Erythroblast (primary cell): Measurements from ENCODE around the gene SPAG7.

Source experiments
- DNase-seq, 2 experiments: peaks; one replicate each; lab custom pipeline; 2025; lab: John Stamatoyannopoulos, UW
- GATA1 ChIP-seq: IDR thresholded peaks from 2 replicates; pipeline ENCODE4 v1.6.1; 2011; ENCODE audit warnings: low read depth, mild to moderate bottlenecking, control low read depth, low read length, moderate library complexity
- POLR2A ChIP-seq: IDR thresholded peaks from 2 replicates; pipeline ENCODE4 v1.6.1; 2011; ENCODE audit warnings: mild to moderate bottlenecking, low read length

Gene SPAG7

GRCh38 chr17:4940555-4941318, 26.9 kb downstream of the SPAG7 start:
- DNase-seq, result peak; percentile 60 to 74

GRCh38 chr17:4939796-4940554, 27.6 kb downstream of the SPAG7 start, which contains the start of the genes RNF167 and SLC25A11:
TSS of gene RNF167 (plus strand) at chr17:4940268. CDS start at chr17:4940910, 642 bp downstream.
TSS of gene SLC25A11 (minus strand) at chr17:4940046. CDS start at chr17:4939910, 136 bp downstream.
- peak; percentile 99 to 100 for DNase-seq
- TF ChIP-seq POLR2A, result peak; percentile 88
- no peak for TF ChIP-seq GATA1

More at GRCh38 chr17:4940555-4941318, 26.9 kb downstream of the SPAG7 start:
- TF ChIP-seq GATA1 (no peak), POLR2A (no peak)

- DNase-seq, result no peak
- TF ChIP-seq POLR2A, result no peak
- TF ChIP-seq GATA1, result no peak
Observed at GRCh38 chr17:4939546-4939795, 28.1 kb downstream of the SPAG7 start.

GRCh38 chr17:4938688-4939545, 28.7 kb downstream of the SPAG7 start:
- TF ChIP-seq GATA1 (no peak), POLR2A (no peak)
- peak; percentile 62 to 71 for DNase-seq

GRCh38 chr17:4938069-4938491, 29.5 kb downstream of the SPAG7 start:
- no peak for TF ChIP-seq GATA1
- TF ChIP-seq POLR2A, result no peak
- DNase-seq, result no peak

GRCh38 chr17:4937553-4937952, 30.1 kb downstream of the SPAG7 start:
- no peak for DNase-seq
- TF ChIP-seq POLR2A, result no peak
- no peak for TF ChIP-seq GATA1

GRCh38 chr17:4936436-4936835, 31.2 kb downstream of the SPAG7 start:
- no peak for DNase-seq
- TF ChIP-seq GATA1, result no peak
- no peak for TF ChIP-seq POLR2A

GRCh38 chr17:4935650-4936049, 32.0 kb downstream of the SPAG7 start:
- no peak for DNase-seq
- TF ChIP-seq GATA1 (no peak), POLR2A (no peak)

GRCh38 chr17:4934173-4934979, 33.2 kb downstream of the SPAG7 start:
- TF ChIP-seq POLR2A (peak; percentile 42), GATA1 (no peak)
- DNase-seq, result no peak

GRCh38 chr17:4933646-4934045, 34.0 kb downstream of the SPAG7 start:
- TF ChIP-seq POLR2A, result no peak
- no peak for TF ChIP-seq GATA1
- no peak for DNase-seq

GRCh38 chr17:4932756-4933155, 34.9 kb downstream of the SPAG7 start:
- TF ChIP-seq POLR2A (no peak), GATA1 (no peak)

GRCh38 chr17:4931963-4932362, 35.7 kb downstream of the SPAG7 start, which contains the start of gene GP1BA:
TSS of gene GP1BA (plus strand) at chr17:4932277. CDS start at chr17:4932605, 328 bp downstream.
- DNase-seq, result no peak
- TF ChIP-seq POLR2A (no peak), GATA1 (no peak)

More at GRCh38 chr17:4932756-4933155, 34.9 kb downstream of the SPAG7 start:
- DNase-seq, result no peak
